ENCODE results near the gene ZNF17.
"Not testable (repeated sequence)": the region's sequence is repeated elsewhere in the genome, so short reads cannot be mapped to it uniquely, and the experiment has no call there.

Gene ZNF17

GRCh38 chr19:57410877-57411671, at the start of gene ZNF17:
TSS of gene ZNF17 (plus strand) at chr19:57411161. CDS start at chr19:57413616, 2,455 bp downstream.
- peak; percentile 84 for FAIRE-seq

GRCh38 chr19:57362419-57362818, 48.5 kb upstream of the ZNF17 start:
- FAIRE-seq, result no peak

- peak; percentile 99 for FAIRE-seq
Measured at GRCh38 chr19:57362997-57363687, 47.8 kb upstream of the ZNF17 start, which contains the start of the genes TRAPPC2B and ZNF547. TSS of gene TRAPPC2B (plus strand) at chr19:57363551. CDS start at chr19:57364834, 1,283 bp downstream. TSS of gene ZNF547 (plus strand) at chr19:57363551. CDS start at chr19:57368556, 5,005 bp downstream.

- no peak for FAIRE-seq
Measured at GRCh38 chr19:57363688-57364181, 47.2 kb upstream of the ZNF17 start.

DNA sequence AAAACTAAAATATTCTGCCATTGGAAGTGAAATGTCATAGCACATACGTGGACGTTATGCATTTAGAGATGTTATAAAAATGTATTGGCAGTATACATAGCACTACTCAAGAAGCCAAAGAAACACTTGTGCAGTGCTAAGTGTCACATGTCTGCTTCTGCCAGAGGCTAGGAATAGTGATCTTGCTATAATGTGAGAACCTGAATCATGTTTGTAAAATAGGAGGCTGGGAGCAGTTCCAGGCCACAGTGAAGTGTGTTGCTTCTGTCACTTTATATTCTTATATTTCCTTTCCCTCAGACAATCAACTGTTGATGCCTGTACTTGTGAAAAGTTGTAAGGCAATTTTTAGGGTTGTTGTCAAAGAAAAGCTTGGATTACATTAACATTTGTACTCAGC, 44.2 kb upstream of the ZNF17 start:
- no peak for FAIRE-seq

GRCh38 chr19:57374179-57374578, 36.8 kb upstream of the ZNF17 start:
- FAIRE-seq, result no peak

DNA sequence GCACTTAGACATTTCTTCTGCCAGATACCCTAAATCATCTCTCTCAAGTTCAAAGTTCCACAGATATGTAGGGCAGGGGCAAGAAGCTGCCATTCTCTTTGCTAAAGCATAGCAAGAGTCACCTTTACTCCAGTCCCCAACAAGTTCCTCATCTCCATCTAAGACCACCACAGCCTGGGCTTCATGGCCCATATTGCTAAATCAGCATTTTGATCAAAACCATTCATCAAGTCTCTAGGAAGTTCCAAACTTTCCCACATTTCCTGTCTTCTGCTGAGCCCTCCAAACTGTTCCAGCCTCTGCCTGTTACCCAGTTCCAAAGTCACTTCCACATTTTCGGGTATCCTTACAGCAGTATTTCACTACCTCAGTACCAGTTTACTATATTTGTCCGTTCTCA, 36.3 kb upstream of the ZNF17 start:
- not testable (repeated sequence) for FAIRE-seq

DNA sequence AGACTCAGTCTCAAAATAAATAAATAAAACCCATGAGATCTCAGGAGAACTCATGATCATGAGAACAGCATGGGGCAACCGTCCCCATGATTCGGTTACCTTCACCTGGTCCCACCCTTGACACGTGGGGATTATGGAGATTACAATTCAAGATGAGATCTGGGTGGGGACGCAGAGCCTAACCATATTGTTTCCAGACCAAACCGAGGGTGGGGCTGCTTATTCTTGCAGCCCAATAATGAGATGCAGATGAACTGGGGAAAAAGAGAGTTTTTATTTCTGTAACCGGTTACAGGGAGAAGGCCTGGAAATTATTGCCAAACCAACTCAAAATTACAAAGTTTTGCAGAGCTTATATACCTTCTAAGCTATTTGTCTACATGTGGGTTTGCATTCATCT, 34.8 kb upstream of the ZNF17 start:
- FAIRE-seq, result no peak

DNA sequence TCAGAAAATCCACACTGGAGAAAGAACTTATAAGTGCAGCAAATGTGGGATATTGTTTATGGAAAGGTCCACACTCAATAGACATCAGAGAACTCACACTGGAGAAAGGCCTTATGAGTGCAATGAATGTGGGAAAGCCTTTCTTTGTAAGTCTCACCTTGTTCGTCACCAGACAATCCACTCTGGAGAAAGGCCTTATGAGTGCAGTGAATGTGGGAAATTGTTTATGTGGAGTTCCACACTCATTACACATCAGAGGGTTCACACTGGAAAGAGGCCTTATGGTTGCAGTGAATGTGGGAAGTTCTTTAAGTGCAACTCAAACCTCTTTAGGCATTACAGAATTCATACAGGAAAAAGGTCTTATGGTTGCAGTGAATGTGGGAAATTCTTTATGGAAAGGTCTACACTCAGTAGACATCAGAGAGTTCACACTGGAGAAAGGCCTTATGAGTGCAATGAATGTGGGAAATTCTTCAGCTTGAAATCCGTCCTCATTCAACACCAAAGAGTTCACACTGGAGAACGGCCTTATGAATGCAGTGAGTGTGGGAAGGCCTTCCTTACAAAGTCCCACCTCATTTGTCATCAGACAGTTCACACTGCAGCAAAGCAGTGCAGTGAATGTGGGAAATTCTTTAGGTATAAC, 33.3 kb upstream of the ZNF17 start:
- no peak for FAIRE-seq

GRCh38 chr19:57380923-57381322, 30.0 kb upstream of the ZNF17 start:
- FAIRE-seq, result no peak

DNA sequence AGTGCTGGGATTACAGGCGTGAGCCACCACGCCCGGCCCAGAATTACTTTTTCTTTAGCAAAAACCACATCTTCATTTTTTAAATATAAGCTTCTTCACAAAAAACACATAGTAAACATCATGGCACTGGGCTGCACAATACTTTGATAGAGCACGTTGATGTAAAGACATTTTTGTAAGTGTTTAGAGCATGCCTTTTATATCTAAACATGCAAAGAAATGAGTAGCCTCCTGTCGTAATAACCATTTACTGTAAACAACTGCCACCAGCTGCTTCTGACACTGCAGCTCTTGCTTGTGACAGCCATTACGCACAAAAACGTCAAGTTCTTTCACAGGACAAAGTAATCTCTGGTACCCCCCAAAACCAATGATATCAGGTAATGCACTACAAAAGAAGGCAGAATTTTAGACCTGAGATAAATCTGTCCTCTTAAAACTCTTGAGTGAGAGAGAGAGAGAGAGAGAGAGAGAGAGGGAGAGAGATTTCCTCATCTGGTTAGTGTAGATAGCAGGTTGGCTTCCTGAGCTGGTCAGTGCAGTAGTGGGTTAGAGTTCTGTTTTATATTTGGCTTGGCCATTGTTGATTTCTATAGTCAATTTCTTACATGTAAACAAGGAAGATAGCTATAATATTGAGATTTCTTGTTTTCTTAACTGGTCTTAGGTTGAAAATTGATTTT, 28.0 kb upstream of the ZNF17 start:
- FAIRE-seq, result no peak

DNA sequence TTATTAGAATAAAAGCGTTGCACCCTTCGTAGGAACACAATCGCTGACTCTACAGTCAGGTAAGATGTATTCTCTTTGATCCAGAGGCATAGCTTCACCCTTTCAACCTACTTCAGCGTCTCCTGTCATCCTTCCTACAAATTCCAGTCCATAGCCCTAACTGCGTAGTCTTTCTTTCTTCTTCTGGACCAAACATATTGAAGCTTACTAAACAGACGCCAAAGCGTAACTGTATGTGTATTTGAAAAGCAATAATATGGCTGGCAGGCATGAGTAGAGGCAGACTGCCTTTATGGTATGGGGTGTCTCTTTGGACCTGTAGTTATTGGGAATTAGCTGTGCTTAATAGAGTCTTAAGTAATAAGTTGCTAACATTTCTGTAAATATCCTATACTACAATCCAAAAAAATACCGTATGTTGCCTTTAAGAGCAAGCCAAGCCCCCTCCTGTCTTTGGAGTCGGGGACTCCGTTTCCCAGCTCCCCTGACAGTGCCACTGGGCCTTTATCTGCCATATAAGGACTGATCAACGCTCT, 21.7 kb upstream of the ZNF17 start:
- no peak for FAIRE-seq

GRCh38 chr19:57389730-57390598, 21.0 kb upstream of the ZNF17 start, which contains the start of gene ZNF548:
TSS of gene ZNF548 (plus strand) at chr19:57389854. CDS start at chr19:57390100, 246 bp downstream.
- FAIRE-seq, result peak; percentile 95

DNA sequence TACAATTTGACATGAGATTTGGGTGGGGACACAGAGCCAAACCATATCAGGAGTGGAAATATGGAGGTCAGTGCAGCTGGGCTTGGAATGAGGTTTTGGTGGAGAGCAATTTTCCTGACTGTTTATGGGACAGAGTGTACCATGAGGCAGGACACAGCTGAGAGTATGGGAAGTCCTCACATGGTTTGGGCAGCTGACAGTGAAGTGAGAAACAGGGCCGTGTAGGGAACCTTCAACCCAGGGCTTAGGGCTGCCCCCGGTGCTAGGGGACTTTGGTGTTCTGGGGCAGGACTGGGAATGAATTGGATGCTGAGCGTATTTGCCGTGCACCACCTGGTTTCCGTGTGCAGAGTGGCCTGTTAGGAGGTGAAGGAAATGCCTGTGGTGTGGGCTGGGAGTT, 15.3 kb upstream of the ZNF17 start:
- FAIRE-seq, result no peak

DNA sequence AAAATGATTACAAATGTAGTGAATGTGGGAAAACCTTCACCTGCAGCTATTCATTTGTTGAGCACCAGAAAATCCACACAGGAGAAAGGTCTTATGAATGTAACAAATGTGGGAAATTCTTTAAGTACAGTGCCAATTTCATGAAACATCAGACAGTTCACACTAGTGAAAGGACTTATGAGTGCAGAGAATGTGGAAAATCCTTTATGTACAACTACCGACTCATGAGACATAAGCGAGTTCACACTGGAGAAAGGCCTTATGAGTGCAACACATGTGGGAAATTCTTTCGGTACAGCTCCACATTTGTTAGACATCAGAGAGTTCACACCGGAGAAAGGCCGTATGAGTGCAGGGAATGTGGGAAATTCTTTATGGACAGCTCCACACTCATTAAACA, 12.1 kb upstream of the ZNF17 start:
- no peak for FAIRE-seq

- no peak for FAIRE-seq
Measured at GRCh38 chr19:57403737-57404563, 7.0 kb upstream of the ZNF17 start.

DNA sequence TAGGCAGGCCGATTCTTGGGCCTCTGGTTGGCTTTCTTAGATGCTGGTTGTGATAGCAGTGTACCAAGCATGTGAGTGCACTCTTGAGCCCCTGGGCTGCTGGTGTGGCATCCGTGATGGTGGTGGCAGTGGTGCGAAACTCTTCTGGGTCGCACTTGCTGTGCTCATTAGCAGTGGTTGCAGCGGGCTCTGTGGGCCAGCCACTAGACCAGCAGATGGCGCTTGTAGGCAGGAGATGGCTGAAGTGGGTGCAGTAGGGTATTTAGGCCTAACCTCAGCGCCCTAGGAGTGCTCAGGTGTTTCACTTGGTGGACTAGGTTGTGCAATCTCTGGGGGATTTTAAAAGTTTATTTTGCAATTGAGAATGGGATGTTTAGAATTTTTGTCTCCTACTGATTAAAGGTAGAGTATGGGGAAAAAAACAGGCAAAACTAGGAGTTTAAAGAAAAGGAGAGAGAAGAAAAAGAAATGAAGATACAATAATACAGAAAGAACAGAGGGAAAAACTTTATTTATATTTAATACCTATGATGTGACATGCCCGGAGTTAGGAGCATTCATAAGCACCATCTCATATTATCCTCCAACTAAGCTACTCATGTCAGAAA, 4.3 kb upstream of the ZNF17 start:
- FAIRE-seq, result no peak

DNA sequence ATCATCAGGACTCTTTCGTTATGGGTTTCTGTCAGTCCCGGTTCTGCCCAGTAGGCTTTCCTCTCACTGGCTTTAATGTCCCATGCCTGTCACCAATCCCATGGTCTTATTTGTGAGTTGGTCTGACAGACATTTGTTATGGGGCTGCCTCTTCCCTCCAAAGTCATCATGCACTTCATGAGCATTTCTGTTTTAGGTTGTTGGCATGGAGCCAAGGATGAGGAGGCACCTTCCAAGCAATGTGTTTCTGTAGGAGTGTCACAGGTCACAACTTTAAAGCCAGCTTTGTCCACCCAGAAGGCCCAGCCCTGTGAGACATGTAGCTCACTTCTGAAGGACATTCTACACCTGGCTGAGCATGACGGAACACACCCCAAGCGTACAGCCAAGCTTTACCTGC, 8.5 kb downstream of the ZNF17 start:
- no peak for FAIRE-seq

GRCh38 chr19:57421037-57421436, 10.1 kb downstream of the ZNF17 start:
- FAIRE-seq, result no peak

Data from TTC549 (cell line).